HCT116 (cell line): ENCODE data around the gene RND3.

Experiments used
- CEBPB ChIP-seq: IDR thresholded peaks from 2 replicates; pipeline ENCODE4 v1.6.1; 2012; ENCODE audit warnings: low read depth
- POLR2A ChIP-seq: IDR thresholded peaks from 2 replicates; pipeline ENCODE4 v1.7.0; 2011; ENCODE audit warnings: borderline replicate concordance; ENCODE audit not compliant: insufficient read depth, insufficient read length; ENCODE audit errors: extremely low read depth
- SIN3A ChIP-seq: IDR thresholded peaks from 2 replicates; pipeline ENCODE4 v1.6.1; 2012; ENCODE audit warnings: low read depth
- TCF7L2 ChIP-seq: IDR thresholded peaks from 2 replicates; pipeline ENCODE4 v1.7.0; 2011; ENCODE audit warnings: borderline replicate concordance, inconsistent platforms; ENCODE audit not compliant: insufficient read depth, insufficient read length; ENCODE audit errors: extremely low read depth
- TF ChIP-seq, protein P1 (sequence below), 3 experiments: fragments of 200-600 bp in 1 of 3; sonication (generic) in 1 of 3; IDR thresholded peaks in 2 of 3; conservative IDR thresholded peaks in 1 of 3; 2 replicates each; pipeline ENCODE4 v1.5.1; 2012 to 2017; ENCODE audit warnings: low read depth in 2 of 3, low read length in 2 of 3, antibody characterized with exemption in 1 of 3, borderline replicate concordance in 1 of 3, control low read depth in 1 of 3, mild to moderate bottlenecking in 1 of 3, mixed read lengths in 1 of 3, mixed run types in 1 of 3, moderate library complexity in 1 of 3; ENCODE audit not compliant: insufficient read depth in 1 of 3

DNA sequence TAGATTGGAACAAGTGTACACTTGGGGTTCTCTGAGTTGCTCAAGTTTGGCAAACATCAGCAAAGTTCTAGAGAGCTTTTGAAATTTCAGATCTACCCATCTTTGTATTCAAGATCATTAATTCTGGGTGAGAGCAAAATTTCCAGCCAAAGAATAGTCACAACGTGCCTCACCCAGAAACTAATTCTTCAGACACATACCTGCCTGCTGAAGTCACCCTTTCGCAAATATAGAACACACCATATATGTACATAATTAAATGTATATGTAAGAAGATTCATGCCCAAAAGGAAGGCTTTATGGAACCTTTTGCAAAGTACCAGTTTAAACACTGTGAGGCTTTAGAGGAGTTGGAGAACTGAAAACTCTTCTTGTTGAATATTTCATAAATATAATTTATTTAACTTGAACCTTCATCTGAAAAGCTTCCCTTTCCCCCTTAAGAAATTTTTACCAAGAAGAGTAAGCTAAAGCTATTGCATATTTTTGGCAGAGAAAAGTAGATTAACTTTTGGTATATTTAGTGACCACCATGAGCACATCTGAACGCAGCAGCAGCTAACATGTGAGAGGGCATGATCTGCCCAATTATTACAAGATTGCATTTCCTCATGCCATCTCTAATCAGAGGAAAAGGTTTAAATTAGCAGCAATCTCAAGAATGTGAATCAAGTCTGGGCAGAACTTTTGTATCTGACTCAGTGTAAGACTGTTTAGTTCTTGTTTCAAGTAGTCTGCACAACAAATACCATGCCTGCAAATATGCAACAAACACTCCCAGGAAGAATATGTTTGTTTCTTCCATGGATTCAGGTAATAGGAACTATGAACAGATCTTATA lies 8.2 kb downstream of the RND3 start:
- TF ChIP-seq SIN3A (no peak), POLR2A (no peak), CEBPB (0 out of 2 replicates have a peak, but pooled peaks have one; percentile 9), TCF7L2 (no peak)
- TF ChIP-seq, protein P1, sequence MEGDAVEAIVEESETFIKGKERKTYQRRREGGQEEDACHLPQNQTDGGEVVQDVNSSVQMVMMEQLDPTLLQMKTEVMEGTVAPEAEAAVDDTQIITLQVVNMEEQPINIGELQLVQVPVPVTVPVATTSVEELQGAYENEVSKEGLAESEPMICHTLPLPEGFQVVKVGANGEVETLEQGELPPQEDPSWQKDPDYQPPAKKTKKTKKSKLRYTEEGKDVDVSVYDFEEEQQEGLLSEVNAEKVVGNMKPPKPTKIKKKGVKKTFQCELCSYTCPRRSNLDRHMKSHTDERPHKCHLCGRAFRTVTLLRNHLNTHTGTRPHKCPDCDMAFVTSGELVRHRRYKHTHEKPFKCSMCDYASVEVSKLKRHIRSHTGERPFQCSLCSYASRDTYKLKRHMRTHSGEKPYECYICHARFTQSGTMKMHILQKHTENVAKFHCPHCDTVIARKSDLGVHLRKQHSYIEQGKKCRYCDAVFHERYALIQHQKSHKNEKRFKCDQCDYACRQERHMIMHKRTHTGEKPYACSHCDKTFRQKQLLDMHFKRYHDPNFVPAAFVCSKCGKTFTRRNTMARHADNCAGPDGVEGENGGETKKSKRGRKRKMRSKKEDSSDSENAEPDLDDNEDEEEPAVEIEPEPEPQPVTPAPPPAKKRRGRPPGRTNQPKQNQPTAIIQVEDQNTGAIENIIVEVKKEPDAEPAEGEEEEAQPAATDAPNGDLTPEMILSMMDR (IDR thresholded peaks at IDR 0.05 in 2 of 3, conservative IDR thresholded peaks at IDR 0.05 in 1 of 3; ENCODE audit: borderline replicate concordance in 1 of 3, insufficient read depth in 1 of 3, low read depth in 2 of 3, low read length in 2 of 3): no peak
